Activated CD8-positive, alpha-beta memory T cell treated with anti-CD3 and anti-CD28 coated beads for 36 hours (primary cell): ENCODE data around the gene CDH19. TPM values are rescaled to one million over a fixed set of nuclear protein-coding genes. Genes with fewer than 3 reads are reported as not detected.

ENCODE experiments used
- CTCF ChIA-PET: fragments of 350-600 bp; sonication (Branson Sonifier 250); formaldehyde crosslinking; loops from one replicate; lab custom pipeline; 2021; ENCODE audit warnings: antibody characterized with exemption; lab: Charles Lee
- POLR2A ChIA-PET: fragments of 350-600 bp; sonication (Branson Sonifier 250); formaldehyde crosslinking; loops from one replicate; lab custom pipeline; 2021; ENCODE audit warnings: antibody characterized with exemption; lab: Charles Lee
- total RNA-seq, 2 experiments: library from RNA; stranded (reverse); gene quantifications; one replicate each; pipeline ENCODE4 v1.2.3, GENCODE V29; 2021

The CDH19 gene
- not detected for total RNA-seq

- CTCF ChIA-PET: no interaction called here
- POLR2A ChIA-PET: no interaction called here
Measured at GRCh38 chr18:66603941-66604627, at the start of gene CDH19. Gene CDH19 (minus strand): TSS chr18:66604090. CDS start chr18:66572204, 31,886 bp downstream.

- ChIA-PET CTCF (no interaction called here), POLR2A (no interaction called here)
Measured at GRCh38 chr18:66647671-66648070, 43.8 kb upstream of the CDH19 start.

- POLR2A ChIA-PET: no interaction called here
- CTCF ChIA-PET: no interaction called here
Measured at GRCh38 chr18:66646609-66647008, 42.7 kb upstream of the CDH19 start.

- ChIA-PET POLR2A (no interaction called here), CTCF (no interaction called here)
Measured at GRCh38 chr18:66645983-66646382, 42.1 kb upstream of the CDH19 start.

GRCh38 chr18:66641056-66641455 lies 37.2 kb upstream of the CDH19 start:
- ChIA-PET CTCF (no interaction called here), POLR2A (no interaction called here)

GRCh38 chr18:66640431-66640830 lies 36.5 kb upstream of the CDH19 start:
- ChIA-PET CTCF (no interaction called here), POLR2A (no interaction called here)

- POLR2A ChIA-PET: no interaction called here
Measured at GRCh38 chr18:66638856-66639629, 35.2 kb upstream of the CDH19 start.

GRCh38 chr18:66635342-66635741 lies 31.5 kb upstream of the CDH19 start:
- CTCF ChIA-PET: no interaction called here
- POLR2A ChIA-PET: no interaction called here

More at GRCh38 chr18:66638856-66639629, 35.2 kb upstream of the CDH19 start:
- CTCF ChIA-PET: no interaction called here

- POLR2A ChIA-PET: no interaction called here
- CTCF ChIA-PET: no interaction called here
Measured at GRCh38 chr18:66632756-66633155, 28.9 kb upstream of the CDH19 start.

- ChIA-PET CTCF (no interaction called here), POLR2A (no interaction called here)
Measured at GRCh38 chr18:66630831-66631230, 26.9 kb upstream of the CDH19 start.

- POLR2A ChIA-PET: no interaction called here
- CTCF ChIA-PET: no interaction called here
Measured at GRCh38 chr18:66623821-66624220, 19.9 kb upstream of the CDH19 start.

- CTCF ChIA-PET: no interaction called here
- POLR2A ChIA-PET: no interaction called here
Measured at GRCh38 chr18:66621816-66622576, 18.1 kb upstream of the CDH19 start.

GRCh38 chr18:66616523-66616983 lies 12.7 kb upstream of the CDH19 start:
- POLR2A ChIA-PET: no interaction called here

GRCh38 chr18:66615176-66615575 lies 11.3 kb upstream of the CDH19 start:
- ChIA-PET POLR2A (no interaction called here), CTCF (no interaction called here)

More at GRCh38 chr18:66616523-66616983, 12.7 kb upstream of the CDH19 start:
- CTCF ChIA-PET: no interaction called here

GRCh38 chr18:66607632-66608031 lies 3.7 kb upstream of the CDH19 start:
- ChIA-PET POLR2A (no interaction called here), CTCF (no interaction called here)

- CTCF ChIA-PET: no interaction called here
- POLR2A ChIA-PET: no interaction called here
Measured at GRCh38 chr18:66601649-66602048, 2.2 kb downstream of the CDH19 start.

GRCh38 chr18:66599190-66599589 lies 4.7 kb downstream of the CDH19 start:
- POLR2A ChIA-PET: no interaction called here

GRCh38 chr18:66587430-66587829 lies 16.5 kb downstream of the CDH19 start:
- ChIA-PET CTCF (no interaction called here), POLR2A (no interaction called here)

More at GRCh38 chr18:66599190-66599589, 4.7 kb downstream of the CDH19 start:
- CTCF ChIA-PET: no interaction called here

- ChIA-PET CTCF (interaction anchor here (0.7 kb wide), 1 partner anchor 87 kb away, joined by 4 read pairs; no protein-coding TSS in a partner anchor), POLR2A (no interaction called here)
Measured at GRCh38 chr18:66582211-66582610, 21.7 kb downstream of the CDH19 start.

- ChIA-PET POLR2A (no interaction called here), CTCF (no interaction called here)
Measured at GRCh38 chr18:66575263-66575662, 28.6 kb downstream of the CDH19 start.
